HG03457 (cell line): ENCODE data around the gene NDUFAF7.
"Not testable (repeated sequence)": the region's sequence is repeated elsewhere in the genome, so short reads cannot be mapped to it uniquely, and the experiment has no call there.

ENCODE experiments used
- ATAC-seq: cut with Tn5 transposase; IDR thresholded peaks from one replicate; pipeline ENCODE4 v1.9.1; 2021; ENCODE audit warnings: moderate number of reproducible peaks; ENCODE audit not compliant: unreplicated experiment

NDUFAF7 gene

GRCh38 chr2:37276291-37276690, 44.8 kb downstream of the NDUFAF7 start:
- no peak for ATAC-seq

GRCh38 chr2:37281916-37282315, 50.5 kb downstream of the NDUFAF7 start:
- no peak for ATAC-seq

GRCh38 chr2:37282746-37283145, 51.3 kb downstream of the NDUFAF7 start:
- ATAC-seq, result no peak

GRCh38 chr2:37283207-37283606, 51.7 kb downstream of the NDUFAF7 start:
- no peak for ATAC-seq

- no peak for ATAC-seq
These were observed 52.9 kb downstream of the NDUFAF7 start for GRCh38 chr2:37284381-37284780.

GRCh38 chr2:37287966-37288365, 56.5 kb downstream of the NDUFAF7 start:
- no peak for ATAC-seq

- ATAC-seq, result no peak
These were observed 60.2 kb downstream of the NDUFAF7 start for GRCh38 chr2:37291680-37292079.

- ATAC-seq, result not testable (repeated sequence)
These were observed 63.4 kb downstream of the NDUFAF7 start for GRCh38 chr2:37294858-37295257.

- ATAC-seq, result no peak
These were observed 64.1 kb downstream of the NDUFAF7 start for GRCh38 chr2:37295469-37296073.

- no peak for ATAC-seq
These were observed 66.2 kb downstream of the NDUFAF7 start for GRCh38 chr2:37297632-37298031.
